Fibroblast of lung (primary cell): ENCODE data around the gene EFCAB14.

Source experiments
- EZH2 ChIP-seq: IDR thresholded peaks from 2 replicates; pipeline ENCODE4 v1.5.1; 2012; ENCODE audit warnings: low read length, control low read depth, mild to moderate bottlenecking; ENCODE audit errors: missing control alignments
- TF ChIP-seq, protein P1 (sequence below), 2 donors: IDR thresholded peaks in 1 of 2; conservative IDR thresholded peaks in 1 of 2; 1 replicate in 1 of 2; 2 replicates in 1 of 2; pipeline ENCODE4 v1.5.1; 2011 to 2012; ENCODE audit warnings: low read length in 2 of 2, control low read depth in 1 of 2, inconsistent platforms in 1 of 2, low read depth in 1 of 2, mild to moderate bottlenecking in 1 of 2

DNA sequence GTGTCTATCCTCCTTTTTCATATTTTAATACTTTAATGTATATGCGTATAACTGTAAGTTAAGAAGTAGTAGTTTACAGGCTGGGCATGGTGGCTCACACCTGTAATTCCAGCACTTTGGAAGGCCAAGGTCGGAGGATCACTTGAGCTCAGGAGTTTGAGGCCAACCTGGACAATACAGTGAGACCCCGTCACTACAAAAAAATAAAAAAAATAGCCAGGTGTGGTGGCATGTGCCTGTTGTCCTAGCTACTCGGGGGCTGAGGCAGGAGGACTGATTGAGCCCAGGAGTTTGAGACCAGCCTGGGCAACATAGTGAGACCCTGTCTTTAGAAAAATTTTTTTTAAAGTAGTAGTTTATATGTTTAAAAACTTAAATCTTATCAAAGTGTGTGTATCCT, 73.1 kb downstream of the EFCAB14 start:
- TF ChIP-seq, protein P1, sequence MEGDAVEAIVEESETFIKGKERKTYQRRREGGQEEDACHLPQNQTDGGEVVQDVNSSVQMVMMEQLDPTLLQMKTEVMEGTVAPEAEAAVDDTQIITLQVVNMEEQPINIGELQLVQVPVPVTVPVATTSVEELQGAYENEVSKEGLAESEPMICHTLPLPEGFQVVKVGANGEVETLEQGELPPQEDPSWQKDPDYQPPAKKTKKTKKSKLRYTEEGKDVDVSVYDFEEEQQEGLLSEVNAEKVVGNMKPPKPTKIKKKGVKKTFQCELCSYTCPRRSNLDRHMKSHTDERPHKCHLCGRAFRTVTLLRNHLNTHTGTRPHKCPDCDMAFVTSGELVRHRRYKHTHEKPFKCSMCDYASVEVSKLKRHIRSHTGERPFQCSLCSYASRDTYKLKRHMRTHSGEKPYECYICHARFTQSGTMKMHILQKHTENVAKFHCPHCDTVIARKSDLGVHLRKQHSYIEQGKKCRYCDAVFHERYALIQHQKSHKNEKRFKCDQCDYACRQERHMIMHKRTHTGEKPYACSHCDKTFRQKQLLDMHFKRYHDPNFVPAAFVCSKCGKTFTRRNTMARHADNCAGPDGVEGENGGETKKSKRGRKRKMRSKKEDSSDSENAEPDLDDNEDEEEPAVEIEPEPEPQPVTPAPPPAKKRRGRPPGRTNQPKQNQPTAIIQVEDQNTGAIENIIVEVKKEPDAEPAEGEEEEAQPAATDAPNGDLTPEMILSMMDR (conservative IDR thresholded peaks at IDR 0.05 in 1 of 2, IDR thresholded peaks at IDR 0.05 in 1 of 2; ENCODE audit: low read depth in 1 of 2, low read length in 2 of 2), result no peak
- no peak for TF ChIP-seq EZH2
